HG03060 (cell line): Measurements from ENCODE around the gene GNPTG.

Source experiments
- ATAC-seq: cut with Tn5 transposase; IDR thresholded peaks from one replicate; pipeline ENCODE4 v1.9.1; 2021; ENCODE audit warnings: low read depth, moderate number of reproducible peaks; ENCODE audit not compliant: unreplicated experiment

GNPTG gene

DNA sequence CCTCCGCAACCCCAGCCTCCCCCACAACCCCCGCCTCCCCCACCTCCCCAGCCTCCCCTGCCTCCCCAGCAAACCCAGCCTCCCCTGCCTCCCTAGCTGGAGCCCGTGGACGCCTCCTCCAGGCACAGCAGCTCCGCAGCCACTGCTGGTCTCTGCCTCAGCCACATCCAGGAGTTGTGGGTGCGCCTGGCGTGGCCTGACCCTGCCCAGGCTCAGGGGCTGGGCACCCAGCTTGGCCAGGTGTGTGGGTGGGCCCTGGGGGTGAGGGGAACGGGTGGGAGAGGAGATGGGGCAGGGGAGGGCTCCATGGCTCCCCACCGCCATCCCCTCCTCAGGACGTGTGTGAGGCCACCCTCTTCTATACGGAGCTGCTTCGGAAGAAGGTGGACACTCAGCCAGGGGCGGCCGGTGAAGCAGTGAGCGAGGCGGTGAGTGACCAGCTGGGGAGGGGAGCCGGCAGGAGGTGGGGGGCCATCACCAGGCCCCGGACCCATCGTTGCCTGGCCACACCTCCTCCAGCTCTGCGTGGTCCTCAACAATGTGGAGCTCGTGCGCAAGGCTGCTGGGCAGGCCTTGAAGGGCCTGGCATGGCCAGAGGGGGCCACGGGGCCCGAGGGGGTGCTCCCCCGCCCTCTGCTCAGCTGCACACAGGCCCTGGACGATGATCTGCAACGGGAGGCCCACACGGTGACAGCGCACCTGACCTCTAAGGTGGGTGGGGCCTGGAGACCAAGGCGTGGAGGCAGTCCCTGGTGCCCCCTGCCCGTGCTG, 5.9 kb upstream of the GNPTG start:
- no peak for ATAC-seq

GRCh38 chr16:1346422-1347285, 5.1 kb upstream of the GNPTG start:
- no peak for ATAC-seq

DNA sequence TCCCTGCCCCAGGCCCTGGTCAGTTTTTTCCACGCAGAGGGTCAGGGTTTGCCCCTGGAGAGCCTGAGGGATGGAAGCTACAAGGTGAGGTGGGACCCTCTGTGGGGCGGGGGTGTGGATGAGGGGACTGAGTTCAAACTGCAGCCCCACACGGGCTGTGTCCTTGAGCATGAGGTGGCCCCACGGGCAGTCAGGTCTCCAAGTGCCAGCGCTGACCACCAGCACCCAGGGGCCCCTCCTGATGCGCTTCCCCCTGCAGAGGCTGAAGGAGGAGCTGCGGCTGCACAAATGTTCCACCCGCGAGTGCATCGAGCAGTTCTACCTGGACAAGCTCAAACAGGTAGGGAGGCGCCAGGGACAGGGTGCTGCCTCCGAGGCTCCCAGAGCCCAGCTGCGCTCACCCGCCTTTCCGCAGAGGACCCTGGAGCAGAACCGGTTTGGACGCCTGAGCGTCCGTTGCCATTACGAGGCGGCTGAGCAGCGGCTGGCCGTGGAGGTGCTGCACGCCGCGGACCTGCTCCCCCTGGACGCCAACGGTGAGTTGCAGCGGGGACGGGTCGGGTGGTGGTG, 4.4 kb upstream of the GNPTG start:
- no peak for ATAC-seq

DNA sequence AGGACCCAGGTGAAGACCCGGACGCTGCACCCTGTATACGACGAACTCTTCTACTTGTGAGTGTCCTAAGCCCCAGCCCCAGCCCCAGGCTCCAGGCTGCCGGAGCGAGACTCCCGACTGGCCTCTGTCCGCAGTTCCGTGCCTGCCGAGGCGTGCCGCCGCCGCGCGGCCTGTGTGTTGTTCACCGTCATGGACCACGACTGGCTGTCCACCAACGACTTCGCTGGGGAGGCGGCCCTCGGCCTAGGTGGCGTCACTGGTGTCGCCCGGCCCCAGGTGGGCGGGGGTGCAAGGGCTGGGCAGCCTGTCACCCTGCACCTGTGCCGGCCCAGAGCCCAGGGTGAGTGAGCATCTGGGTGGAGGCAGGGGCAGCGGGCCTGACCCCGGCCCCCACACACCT, 3.8 kb upstream of the GNPTG start:
- ATAC-seq, result no peak

DNA sequence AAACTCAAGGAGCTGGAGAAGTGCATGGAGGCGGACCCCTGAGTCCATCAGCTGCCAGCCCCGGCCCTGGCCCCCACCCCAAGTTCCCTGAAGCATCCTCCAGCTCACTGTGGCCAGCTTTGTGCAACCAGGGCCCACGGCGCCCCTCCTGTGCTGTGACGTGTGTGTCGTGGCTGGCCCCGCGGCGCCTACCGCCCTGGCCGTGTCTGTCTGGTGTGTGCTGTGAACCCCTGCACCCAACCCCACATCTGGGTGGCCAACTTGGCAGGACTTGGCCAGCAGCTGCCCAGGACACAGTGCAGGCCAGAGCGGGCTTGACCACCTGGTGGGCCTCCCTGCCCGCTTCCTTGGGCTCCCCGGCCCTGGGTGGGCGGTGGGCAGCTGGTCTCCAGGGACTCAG, 3.3 kb upstream of the GNPTG start:
- ATAC-seq, result no peak

DNA sequence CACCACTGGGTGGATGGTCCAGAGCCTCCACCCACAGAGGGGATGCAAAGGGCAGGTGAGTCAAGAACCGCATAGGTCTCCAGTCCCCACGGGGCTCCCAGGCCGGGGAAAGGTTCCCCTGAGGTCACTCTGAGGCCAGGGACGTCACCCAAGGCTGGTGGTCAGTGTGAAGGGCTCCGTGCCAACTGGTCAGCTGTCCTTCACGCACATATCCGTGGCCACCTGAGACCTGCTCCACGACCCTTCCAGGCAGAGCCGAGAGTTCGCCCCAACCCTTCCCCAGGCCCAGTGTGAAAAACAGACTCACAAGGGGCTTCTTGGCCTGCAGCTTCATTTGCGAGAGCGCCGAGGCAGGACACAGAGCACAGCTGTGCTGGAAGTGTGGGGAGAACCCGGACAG, 2.8 kb upstream of the GNPTG start:
- ATAC-seq, result no peak

- ATAC-seq, result no peak
These were observed 2.4 kb upstream of the GNPTG start for GRCh38 chr16:1349351-1349750.

- ATAC-seq, result no peak
These were observed 1.8 kb upstream of the GNPTG start for GRCh38 chr16:1349951-1350350.

DNA sequence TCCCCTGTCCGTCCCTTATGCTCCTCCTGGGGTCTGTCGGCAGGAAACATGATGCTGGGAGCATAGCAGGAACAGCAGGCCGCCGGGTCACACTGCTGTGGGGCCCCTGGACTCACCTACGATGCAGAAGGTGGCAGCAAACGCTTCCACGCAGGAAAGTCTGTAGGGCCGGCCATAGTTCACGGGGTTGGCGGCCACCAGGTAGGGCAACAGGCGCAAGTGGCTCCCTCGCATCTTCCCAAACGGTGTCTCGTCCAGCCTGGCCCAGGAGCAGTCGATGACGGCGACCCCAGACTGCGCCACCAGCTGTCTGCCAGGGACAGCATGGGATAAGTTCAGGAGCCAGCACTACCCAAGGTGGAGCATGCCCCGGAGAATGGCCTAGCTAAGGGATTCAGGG, 1.0 kb upstream of the GNPTG start:
- no peak for ATAC-seq

DNA sequence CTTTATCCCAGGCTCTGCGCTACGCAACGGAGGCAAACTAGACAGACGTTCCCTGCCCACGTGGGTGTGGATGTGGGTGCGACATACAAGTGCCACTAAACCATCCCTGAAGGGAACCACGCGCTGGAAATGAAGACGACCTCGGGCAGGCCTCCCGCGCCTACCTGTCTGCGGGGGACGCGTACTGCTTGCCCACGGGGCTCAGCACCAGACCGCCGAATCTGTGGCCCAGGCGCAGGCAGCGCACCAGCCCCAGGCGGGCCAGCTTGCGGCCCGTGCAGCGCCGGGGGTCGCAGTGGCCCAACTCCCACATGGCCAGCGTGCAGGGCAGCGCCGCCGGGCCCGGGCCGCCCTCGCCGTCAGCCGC, 533 bp upstream of the GNPTG start:
- ATAC-seq, result no peak

DNA sequence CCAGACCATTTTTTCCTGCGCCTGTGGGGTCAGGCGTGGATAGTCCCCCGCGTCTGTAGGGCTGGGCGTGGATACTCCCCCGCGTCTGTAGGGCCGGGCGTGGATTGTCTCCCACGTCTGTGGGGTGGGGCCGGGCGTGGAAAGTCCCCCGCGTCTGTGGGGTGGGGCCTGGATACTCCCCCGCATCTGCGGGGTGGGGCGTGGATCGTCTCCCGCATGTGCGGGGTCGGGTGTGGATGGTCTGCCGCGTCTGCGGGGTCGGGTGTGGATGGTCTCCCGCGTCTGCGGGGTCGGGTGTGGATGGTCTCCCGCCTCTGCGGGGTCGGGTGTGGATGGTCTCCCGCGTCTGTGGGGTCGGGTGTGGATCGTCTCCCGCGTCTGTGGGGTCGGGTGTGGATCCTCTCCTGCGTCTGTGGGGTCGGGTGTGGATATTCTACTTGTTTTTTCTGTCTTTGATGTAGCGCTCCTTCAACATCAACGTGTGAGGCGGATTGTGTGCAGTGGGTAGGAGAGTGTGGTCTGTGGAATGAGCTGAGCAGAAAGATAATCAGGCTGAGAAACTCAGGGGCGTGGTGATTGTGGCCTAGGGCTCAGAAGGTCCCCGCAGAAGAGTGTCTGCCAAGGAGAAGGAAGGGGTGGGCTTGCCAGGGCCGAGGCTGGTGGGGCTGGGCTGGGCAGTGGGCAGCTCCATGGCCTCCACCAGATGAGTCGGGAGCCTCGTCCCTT, 3.2 kb downstream of the GNPTG start:
- no peak for ATAC-seq

DNA sequence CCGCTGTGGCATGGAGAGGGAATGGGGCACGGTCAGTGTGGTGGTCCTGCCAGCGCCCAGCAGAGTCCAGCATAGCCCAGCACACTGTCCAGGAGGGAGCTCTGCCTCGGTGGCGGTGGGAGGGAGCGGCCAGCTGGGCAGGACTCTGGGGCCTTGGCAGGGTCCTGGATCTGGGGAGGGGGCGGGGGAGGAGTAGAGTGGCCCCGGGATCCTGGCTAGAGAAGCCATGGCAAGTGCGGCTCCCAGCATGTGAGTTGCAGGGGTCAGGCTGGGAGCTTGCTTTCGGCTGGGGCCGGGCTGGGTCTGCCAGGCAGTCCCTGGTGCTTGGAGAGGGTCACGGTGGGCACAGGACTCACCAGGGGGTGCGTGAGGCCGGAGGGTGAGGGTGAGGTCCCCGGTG, 3.9 kb downstream of the GNPTG start:
- ATAC-seq, result no peak

DNA sequence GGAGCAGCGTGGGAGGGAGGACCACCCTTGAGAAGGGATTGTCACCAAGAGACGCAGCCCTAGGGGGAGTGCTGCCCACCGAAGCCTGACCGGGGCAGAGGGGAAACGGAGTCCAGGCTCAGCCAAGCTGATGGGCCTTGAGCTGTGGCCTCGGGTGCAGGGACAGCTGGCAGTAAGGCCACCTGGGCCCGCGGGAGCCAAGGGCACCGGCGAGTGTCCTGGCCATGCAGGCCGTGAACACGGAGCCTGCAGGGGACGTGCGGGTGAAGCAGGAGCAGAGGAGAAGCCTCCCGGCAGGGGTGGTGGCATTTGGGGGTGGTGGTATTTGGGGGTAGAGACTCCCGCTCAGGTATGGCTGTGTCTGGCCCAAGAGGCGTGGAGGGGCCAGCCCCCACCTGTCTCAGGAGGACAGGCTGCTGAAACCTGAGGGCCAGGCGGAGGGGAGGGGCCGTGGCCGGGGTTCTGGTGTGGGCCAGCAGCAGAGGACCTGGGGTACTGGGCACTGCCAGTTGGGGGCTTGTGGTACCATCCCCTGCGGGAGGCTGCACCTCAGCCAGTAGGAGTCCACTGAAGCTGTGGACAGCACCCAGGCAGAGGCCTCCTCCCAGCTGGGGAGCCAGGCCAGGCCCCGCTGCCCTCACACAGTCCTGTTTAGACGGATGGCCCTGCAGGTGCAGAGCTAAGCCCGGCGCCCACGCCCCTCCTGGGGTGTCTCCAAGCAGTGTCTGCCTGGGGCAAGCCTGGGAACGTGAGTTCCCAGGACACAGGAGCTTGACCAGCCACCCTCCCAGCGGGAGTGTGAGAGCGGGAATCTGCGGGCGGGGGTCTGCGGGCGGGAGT, 4.5 kb downstream of the GNPTG start:
- no peak for ATAC-seq

DNA sequence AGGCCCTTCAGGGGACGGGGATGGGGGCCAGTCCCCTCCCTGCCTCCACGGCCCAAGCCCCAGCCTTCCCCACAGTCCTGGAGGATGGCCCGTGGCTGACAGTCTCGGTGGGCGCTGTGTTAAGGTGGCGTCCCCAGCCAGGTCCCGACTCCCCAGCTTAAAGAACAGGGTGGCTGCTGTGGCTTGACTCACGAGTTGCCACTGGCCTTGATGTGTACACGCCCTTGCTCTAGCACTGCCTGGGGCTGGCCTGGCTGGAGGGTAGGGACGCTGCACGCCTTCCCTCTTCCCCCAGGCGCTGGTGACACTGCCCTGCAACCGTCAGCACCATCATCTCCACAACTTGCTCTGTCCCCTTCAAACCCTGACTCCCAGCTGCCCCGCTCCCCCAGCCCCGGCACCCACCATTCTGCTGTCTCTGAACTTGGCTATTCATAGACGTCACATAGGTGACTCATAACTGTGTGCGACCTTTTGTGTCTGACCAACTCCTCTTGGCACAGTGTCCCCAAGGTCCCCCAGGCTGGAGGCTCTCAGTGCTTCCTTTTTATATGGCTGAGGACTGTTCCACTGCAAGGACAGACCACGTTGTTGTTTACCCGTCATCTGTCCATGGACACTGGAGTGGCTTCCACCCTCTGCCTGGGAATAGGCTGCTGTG, 6.3 kb downstream of the GNPTG start:
- no peak for ATAC-seq

DNA sequence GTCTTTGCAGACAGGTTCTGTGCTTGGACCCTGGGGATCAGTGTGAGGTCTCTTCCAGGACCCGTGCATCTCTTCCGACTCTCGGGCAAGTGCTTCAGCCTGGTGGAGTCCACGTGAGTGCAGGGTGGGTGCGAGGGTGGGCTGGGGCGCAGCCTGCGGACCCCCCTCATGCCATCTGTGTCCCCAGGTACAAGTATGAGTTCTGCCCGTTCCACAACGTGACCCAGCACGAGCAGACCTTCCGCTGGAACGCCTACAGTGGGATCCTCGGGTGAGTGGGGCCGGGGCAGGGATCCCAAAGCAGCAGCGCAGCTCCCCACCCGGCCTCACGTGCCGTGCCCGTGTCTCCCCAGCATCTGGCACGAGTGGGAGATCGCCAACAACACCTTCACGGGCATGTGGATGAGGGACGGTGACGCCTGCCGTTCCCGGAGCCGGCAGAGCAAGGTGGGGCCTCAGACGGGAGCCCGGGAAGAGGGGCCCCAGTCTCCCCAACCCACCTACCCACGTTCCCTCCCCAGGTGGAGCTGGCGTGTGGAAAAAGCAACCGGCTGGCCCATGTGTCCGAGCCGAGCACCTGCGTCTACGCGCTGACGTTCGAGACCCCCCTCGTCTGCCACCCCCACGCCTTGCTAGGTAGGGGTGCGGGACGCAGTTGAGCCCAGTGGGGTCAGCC, 10.1 kb downstream of the GNPTG start:
- no peak for ATAC-seq

DNA sequence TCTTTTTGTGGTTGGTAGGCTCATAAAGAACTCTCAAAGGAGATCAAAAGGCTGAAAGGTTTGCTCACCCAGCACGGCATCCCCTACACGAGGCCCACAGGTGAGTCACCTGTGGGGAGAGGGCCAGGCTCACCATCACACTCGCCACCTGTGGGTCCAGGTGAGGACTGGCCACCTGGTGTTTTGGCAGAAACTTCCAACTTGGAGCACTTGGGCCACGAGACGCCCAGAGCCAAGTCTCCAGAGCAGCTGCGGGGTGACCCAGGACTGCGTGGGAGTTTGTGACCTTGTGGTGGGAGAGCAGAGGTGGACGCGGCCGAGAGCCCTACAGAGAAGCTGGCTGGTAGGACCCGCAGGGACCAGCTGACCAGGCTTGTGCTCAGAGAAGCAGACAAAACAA, 11.1 kb downstream of the GNPTG start:
- ATAC-seq, result no peak

GRCh38 chr16:1363501-1364041, 11.8 kb downstream of the GNPTG start:
- no peak for ATAC-seq

DNA sequence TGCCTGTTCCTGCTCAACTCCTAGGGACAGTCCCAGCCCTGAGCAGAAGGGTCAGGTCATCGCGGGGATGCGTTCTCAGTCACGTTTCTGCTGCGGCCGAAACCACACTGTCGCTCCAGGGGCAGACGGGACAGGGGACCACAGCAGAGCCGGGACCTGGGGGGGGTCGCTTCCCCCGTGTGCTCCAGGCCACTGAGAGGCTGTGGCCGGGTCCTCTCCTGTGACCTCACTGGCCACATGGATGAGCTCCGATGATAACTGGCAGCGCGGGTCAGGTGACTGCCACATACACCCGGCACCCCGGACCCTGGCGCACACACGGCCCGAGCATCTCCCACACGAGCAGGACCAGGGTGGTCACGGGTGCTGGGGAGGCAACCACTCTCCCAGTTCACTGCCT, 12.8 kb downstream of the GNPTG start:
- no peak for ATAC-seq
